Natural killer cell (primary cell): ENCODE data around the gene PTMA. TPM values are rescaled to one million over a fixed set of nuclear protein-coding genes. Genes with fewer than 3 reads are reported as not detected.

Experiments used
- ATAC-seq, 3 donors: fragments of 150-1000 bp in 2 of 3; fragments of 200-7000 bp in 1 of 3; cut with Tn5 transposase; 1 replicate in 1 of 3; 2 replicates in 2 of 3; pipeline ENCODE4 v1.10.0; 2021; ENCODE audit warnings: mild to moderate bottlenecking in 2 of 3, moderate library complexity in 2 of 3
- DNase-seq, 2 donors: peaks; one replicate each; pipeline versions ENCODE4 v3.0.0 to v3.0.0-alpha.2; 2013 to 2021; ENCODE audit warnings: mixed read lengths in 1 of 2
- H3K27ac ChIP-seq: one replicate; pipeline ENCODE4 v1.5.1; 2013; ENCODE audit warnings: mild to moderate bottlenecking, low read length
- H3K27me3 ChIP-seq: one replicate; pipeline ENCODE4 v1.6.1; 2013; ENCODE audit warnings: low read length; ENCODE audit not compliant: control insufficient read depth, insufficient read depth
- H3K36me3 ChIP-seq: one replicate; pipeline ENCODE4 v1.6.1; 2013; ENCODE audit warnings: low read length; ENCODE audit not compliant: control insufficient read depth, insufficient read depth
- H3K4me1 ChIP-seq: one replicate; pipeline ENCODE4 v1.6.1; 2013; ENCODE audit warnings: low read length; ENCODE audit not compliant: control insufficient read depth, insufficient read depth
- H3K4me3 ChIP-seq: one replicate; pipeline ENCODE4 v1.5.1; 2013; ENCODE audit warnings: low read length
- H3K9me3 ChIP-seq: one replicate; pipeline ENCODE4 v1.6.1; 2013; ENCODE audit warnings: low read length; ENCODE audit not compliant: control insufficient read depth, insufficient read depth
- H3K27ac Mint-ChIP-seq, 2 donors: one replicate each; pipeline ENCODE4 v1.8.0; 2022; ENCODE audit warnings: mild to moderate bottlenecking in 2 of 2, mixed read lengths in 2 of 2, moderate library complexity in 1 of 2
- H3K27me3 Mint-ChIP-seq, 2 donors: one replicate each; pipeline ENCODE4 v1.8.0; 2022; ENCODE audit warnings: low read depth in 2 of 2, mixed read lengths in 2 of 2
- H3K36me3 Mint-ChIP-seq: one replicate; pipeline ENCODE4 v1.8.0; 2022; ENCODE audit warnings: mixed read lengths
- H3K4me1 Mint-ChIP-seq, 2 donors: one replicate each; pipeline ENCODE4 v1.8.0; 2022; ENCODE audit warnings: mixed read lengths in 2 of 2
- H3K4me3 Mint-ChIP-seq: one replicate; pipeline ENCODE4 v1.8.0; 2022; ENCODE audit warnings: mild to moderate bottlenecking, moderate library complexity, mixed read lengths
- H3K9me3 Mint-ChIP-seq, 2 donors: one replicate each; pipeline ENCODE4 v1.8.0; 2022; ENCODE audit warnings: mixed read lengths in 2 of 2
- CTCF ChIP-seq: fragments of 200-600 bp; IDR thresholded peaks from one replicate; pipeline ENCODE4 v1.8.0; 2022; ENCODE audit warnings: antibody characterized with exemption
- WGBS: methylation state at CpG from one replicate; pipeline ENCODE4 v1.1.7; 2013; ENCODE audit warnings: missing lambda C conversion rate; ENCODE audit not compliant: insufficient coverage; 5-methylcytosine and 5-hydroxymethylcytosine counted together
- intact Hi-C: fragments of 100-400 bp; cut with micrococcal nuclease; formaldehyde crosslinking; loops from one replicate; pipeline ENCODE4 v1.14.2; 2022
- total RNA-seq, 4 donors: library from RNA; stranded (reverse); fragments of 120-200 nt in 1 of 4; gene quantifications; one replicate each; pipeline versions ENCODE4 v1.2.3 to v1.2.4, GENCODE V29; 2013 to 2022

PTMA gene
- total RNA-seq, 3 donors from 2014 or later (not counting 1 experiment from before 2014, with no cell fraction given), result 1,245 to 1,643 (median 1,314) TPM

DNA sequence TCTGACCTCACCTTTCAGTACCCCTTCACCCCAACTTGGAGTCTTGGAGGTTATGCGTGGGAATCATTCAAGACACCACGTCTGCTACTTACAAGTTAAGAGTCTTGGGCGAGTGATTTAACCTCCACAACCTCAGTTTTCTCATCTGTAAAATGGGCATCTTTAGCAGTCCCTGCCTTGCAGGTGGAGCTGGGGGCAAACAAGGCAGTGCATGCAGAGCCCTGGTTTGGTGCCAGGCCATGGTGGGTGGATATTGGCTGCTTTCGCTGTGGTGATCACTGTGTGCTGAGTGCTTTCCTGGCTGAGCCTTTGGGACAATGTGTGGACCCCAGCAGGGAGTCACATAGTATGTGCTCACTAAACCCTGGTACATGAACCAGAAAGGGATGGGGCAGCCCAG lies 20.4 kb upstream of the PTMA start:
- WGBS, result 95% methylated on average over 4 of the region's 4 CpGs
- DNase-seq (no peak), ATAC-seq (no peak)
- no peak for TF ChIP-seq CTCF
- H3K27ac ChIP-seq, result no peak overlapping the region
- H3K27ac Mint-ChIP-seq, result no peak overlapping the region
- H3K9me3 Mint-ChIP-seq, result no peaks in the 10 kb centered on the region
- H3K36me3 Mint-ChIP-seq, result no peaks in the 10 kb centered on the region
- no peaks in the 10 kb centered on the region for H3K27me3 ChIP-seq
- peaks cover 7% of the 10 kb centered on the region for H3K4me1 ChIP-seq
- intact Hi-C loops, result loop anchor here (1.0 kb wide), 1 partner anchor 27 kb away; no protein-coding TSS in a partner anchor
- H3K4me3 Mint-ChIP-seq, result no peak overlapping the region
- H3K36me3 ChIP-seq, result no peaks in the 10 kb centered on the region
- no peaks in the 10 kb centered on the region for H3K27me3 Mint-ChIP-seq
- peaks cover 0 to 6% of the 10 kb centered on the region in 2 donors for H3K4me1 Mint-ChIP-seq
- H3K9me3 ChIP-seq, result no peaks in the 10 kb centered on the region
- H3K4me3 ChIP-seq, result no peak overlapping the region

DNA sequence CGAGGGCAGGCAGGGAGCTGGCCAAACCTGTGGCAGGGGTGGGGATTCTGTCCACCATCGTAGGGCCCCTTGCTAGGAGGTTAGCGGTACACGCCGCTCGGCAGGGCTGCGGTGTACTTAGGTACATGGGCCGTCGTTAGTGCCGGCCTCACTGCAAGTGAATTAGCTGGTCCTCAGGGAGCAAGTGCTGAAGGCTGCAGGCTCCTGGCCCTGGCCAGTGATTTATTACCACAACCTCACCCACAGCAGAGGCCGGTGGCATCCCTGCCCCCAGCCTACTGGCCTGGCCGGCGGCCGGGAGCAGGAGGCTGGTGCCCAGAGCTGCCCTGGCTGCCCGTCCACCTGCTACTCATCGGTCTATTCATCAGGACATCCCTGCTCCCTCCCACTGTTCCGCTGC lies 19.6 kb upstream of the PTMA start:
- Mint-ChIP-seq H3K27me3 (no peaks in the 10 kb centered on the region), H3K4me1 (peaks cover 0 to 6% of the 10 kb centered on the region in 2 donors), H3K4me3 (no peak overlapping the region), H3K36me3 (no peaks in the 10 kb centered on the region), H3K27ac (no peak overlapping the region), H3K9me3 (no peaks in the 10 kb centered on the region)
- Histone ChIP-seq H3K4me3 (no peak overlapping the region), H3K27ac (no peak overlapping the region), H3K9me3 (no peaks in the 10 kb centered on the region), H3K27me3 (no peaks in the 10 kb centered on the region), H3K4me1 (peaks cover 7% of the 10 kb centered on the region), H3K36me3 (no peaks in the 10 kb centered on the region)
- no peak for ATAC-seq
- intact Hi-C loops, result no loop called here
- no peak for TF ChIP-seq CTCF
- WGBS, result 95% methylated on average over 17 of the region's 17 CpGs
- DNase-seq, result no peak

DNA sequence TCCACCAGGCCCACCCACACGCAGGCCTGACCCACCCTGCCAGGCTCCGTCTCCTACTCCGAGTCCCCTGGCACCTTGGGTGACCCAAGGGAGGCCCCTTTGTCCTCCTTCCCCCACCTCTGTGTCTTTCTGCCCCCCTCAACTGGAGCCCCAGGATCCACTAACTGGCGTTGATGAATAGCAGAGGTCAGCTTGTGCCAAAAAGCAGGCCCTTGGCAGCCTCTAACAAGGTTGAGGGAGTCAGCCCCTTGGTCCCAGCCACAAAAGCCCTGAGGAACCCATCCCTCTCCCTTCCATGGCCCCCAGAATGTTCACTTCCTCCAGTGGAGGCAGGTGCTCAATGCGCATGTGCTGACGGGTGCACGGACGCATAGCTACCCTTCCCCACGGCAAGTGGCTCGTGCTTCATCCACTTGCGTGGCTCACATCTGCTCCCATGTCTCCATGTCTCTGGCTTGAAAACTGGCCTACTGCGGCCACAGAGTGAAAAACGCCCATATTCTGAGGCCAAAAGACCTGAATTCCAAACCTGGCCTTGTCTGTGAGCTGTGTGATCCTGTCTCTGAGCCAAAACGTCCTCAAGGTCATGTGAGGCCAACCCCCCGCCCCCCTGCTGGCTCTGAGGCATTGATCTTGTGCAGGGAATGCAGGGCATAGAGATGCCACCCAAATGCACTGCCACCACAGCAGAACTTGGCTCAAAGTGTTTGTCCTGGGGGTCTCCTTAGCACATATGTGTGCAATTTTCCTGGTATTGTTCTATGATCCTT lies 19.0 kb upstream of the PTMA start:
- H3K27me3 Mint-ChIP-seq, result no peaks in the 10 kb centered on the region
- H3K4me1 Mint-ChIP-seq, result peaks cover 0 to 6% of the 10 kb centered on the region in 2 donors
- H3K36me3 Mint-ChIP-seq, result no peaks in the 10 kb centered on the region
- H3K27ac ChIP-seq, result no peak overlapping the region
- no peaks in the 10 kb centered on the region for H3K27me3 ChIP-seq
- 86% methylated on average over 15 of the region's 15 CpGs for WGBS
- ATAC-seq (no peak), DNase-seq (no peak)
- H3K9me3 ChIP-seq, result no peaks in the 10 kb centered on the region
- intact Hi-C loops, result no loop called here
- peaks cover 7% of the 10 kb centered on the region for H3K4me1 ChIP-seq
- H3K4me3 Mint-ChIP-seq, result no peak overlapping the region
- H3K4me3 ChIP-seq, result no peak overlapping the region
- H3K9me3 Mint-ChIP-seq, result no peaks in the 10 kb centered on the region
- no peak for TF ChIP-seq CTCF
- no peak overlapping the region for H3K27ac Mint-ChIP-seq
- no peaks in the 10 kb centered on the region for H3K36me3 ChIP-seq
